GM12878 (cell line): ENCODE results near the gene LDB2. TPM values are rescaled to one million over a fixed set of nuclear protein-coding genes. Genes with fewer than 3 reads are reported as not detected.

ENCODE experiments used
- ATAC-seq: fragments of 200-7000 bp; cut with Tn5 transposase; 3 replicates; pipeline ENCODE4 v1.9.1; 2020; ENCODE audit warnings: mild to moderate bottlenecking, moderate library complexity
- BruUV-seq: library from RNA; stranded (reverse); fragments of 400-500 nt; replicated peaks from 2 replicates; lab custom pipeline; 2021; lab: Mats Ljungman, UMichigan
- CTCF ChIA-PET: fragments of 300-600 bp; sonication (Branson Sonifier 250); formaldehyde crosslinking; extraction: SDS; loops from one replicate; lab custom pipeline; 2021; ENCODE audit warnings: inconsistent platforms; lab: Yijun Ruan, JAX
- POLR2A ChIA-PET: fragments of 350-600 bp; formaldehyde crosslinking; extraction: SDS; loops from one replicate; lab custom pipeline; 2021; ENCODE audit warnings: inconsistent platforms; lab: Charles Lee
- RAD21 ChIA-PET: fragments of 300-600 bp; sonication (Branson Sonifier 250); formaldehyde crosslinking; loops from one replicate; lab custom pipeline; 2023; ENCODE audit warnings: antibody characterized with exemption; ENCODE audit not compliant: unreplicated experiment; lab: Charles Lee
- SMC1A ChIA-PET: fragments of 300-600 bp; sonication (Branson Sonifier 250); formaldehyde crosslinking; loops from one replicate; lab custom pipeline; 2023; ENCODE audit not compliant: unreplicated experiment, uncharacterized antibody; lab: Charles Lee
- DNase-seq: peaks from one replicate; pipeline ENCODE4 v3.0.0-alpha.2; 2011; ENCODE audit warnings: low read depth, low spot score
- FAIRE-seq: peaks from 3 replicates; lab custom pipeline; 2011; peaks lifted over from hg19 to GRCh38; lab: Jason Lieb, UNC
- H2AFZ ChIP-seq: 2 replicates; pipeline ENCODE4 v1.6.0; 2011; ENCODE audit warnings: low read depth, low read length, control low read depth; ENCODE audit not compliant: control insufficient read depth
- H3K27ac ChIP-seq: 2 replicates; pipeline ENCODE4 v1.5.1; 2011; ENCODE audit warnings: control low read depth; ENCODE audit not compliant: control insufficient read depth, insufficient read depth
- H3K27me3 ChIP-seq, 2 experiments: replicated peaks in 1 of 2; 2 replicates each; pipeline versions ENCODE4 v1.6.0 to v1.6.1; 2011; ENCODE audit warnings: low read length in 1 of 2; ENCODE audit not compliant: control insufficient read depth in 2 of 2, insufficient read depth in 2 of 2
- H3K36me3 ChIP-seq, 2 experiments: 2 replicates each; pipeline ENCODE4 v1.5.1; 2011; ENCODE audit warnings: low read length in 1 of 2; ENCODE audit not compliant: control insufficient read depth in 2 of 2, insufficient read depth in 2 of 2
- H3K4me1 ChIP-seq: 2 replicates; pipeline ENCODE4 v1.6.1; 2011; ENCODE audit warnings: mild to moderate bottlenecking, low read length, moderate library complexity, mixed read lengths; ENCODE audit not compliant: control insufficient read depth, insufficient read depth
- H3K4me2 ChIP-seq: 2 replicates; pipeline ENCODE4 v1.6.0; 2011; ENCODE audit warnings: control low read depth; ENCODE audit not compliant: control insufficient read depth, insufficient read depth
- H3K4me3 ChIP-seq: fragments of 200-600 bp; sonication (generic); 2 replicates; pipeline ENCODE4 v1.5.1; 2016
- H3K79me2 ChIP-seq: 2 replicates; pipeline ENCODE4 v1.6.0; 2011; ENCODE audit warnings: low read length; ENCODE audit not compliant: control insufficient read depth, insufficient read depth
- H3K9ac ChIP-seq: 2 replicates; pipeline ENCODE4 v1.8.0; 2011; ENCODE audit warnings: low read length, control low read depth, mixed read lengths; ENCODE audit not compliant: control insufficient read depth, insufficient read depth
- H3K9me3 ChIP-seq: replicated peaks from 3 replicates; pipeline ENCODE4 v1.5.1; 2011; ENCODE audit warnings: mild to moderate bottlenecking, low read length; ENCODE audit not compliant: control insufficient read depth, insufficient read depth
- H4K20me1 ChIP-seq: 2 replicates; pipeline ENCODE4 v1.6.0; 2011; ENCODE audit not compliant: control insufficient read depth, insufficient read depth
- CEBPZ ChIP-seq: fragments of 150-350 bp; IDR thresholded peaks from 2 replicates; pipeline ENCODE4 v1.6.1; 2016; ENCODE audit warnings: low read depth, low read length
- CUX1 ChIP-seq: IDR thresholded peaks from 2 replicates; pipeline ENCODE4 v1.6.1; 2012; ENCODE audit warnings: improper control_type of control experiment, low read depth, low read length; ENCODE audit not compliant: insufficient replicate concordance
- EED ChIP-seq: sonication (generic); IDR thresholded peaks from 2 replicates; pipeline ENCODE4 v1.6.1; 2016; ENCODE audit warnings: antibody characterized with exemption, low read depth
- EGR1 ChIP-seq, 2 experiments: IDR thresholded peaks; 1 replicate in 1 of 2; 2 replicates in 1 of 2; pipeline ENCODE4 v1.6.1; 2011 to 2012; ENCODE audit warnings: low read depth in 2 of 2, low read length in 2 of 2, borderline replicate concordance in 1 of 2, mild to moderate bottlenecking in 1 of 2, moderate library complexity in 1 of 2
- ESRRA ChIP-seq: IDR thresholded peaks from 2 replicates; pipeline ENCODE4 v1.6.1; 2012; ENCODE audit warnings: mild to moderate bottlenecking, low read length, improper control_type of control experiment
- GABPA ChIP-seq: IDR thresholded peaks from 2 replicates; pipeline ENCODE4 v1.6.1; 2014; ENCODE audit warnings: antibody characterized with exemption, low read depth, mild to moderate bottlenecking, inconsistent platforms
- HCFC1 ChIP-seq: fragments of 150-350 bp; IDR thresholded peaks from 2 replicates; pipeline ENCODE4 v1.6.1; 2014; ENCODE audit warnings: low read length
- MEF2B ChIP-seq: fragments of 450-650 bp; IDR thresholded peaks from 2 replicates; pipeline ENCODE4 v1.6.1; 2018; ENCODE audit warnings: mild to moderate bottlenecking, moderate library complexity; ENCODE audit not compliant: partially characterized antibody, poor library complexity, severe bottlenecking
- MYB ChIP-seq: fragments of 150-350 bp; IDR thresholded peaks from 2 replicates; pipeline ENCODE4 v1.6.1; 2014; ENCODE audit warnings: mild to moderate bottlenecking, low read depth, low read length, borderline replicate concordance
- NFYB ChIP-seq: IDR thresholded peaks from 2 replicates; pipeline ENCODE4 v1.6.1; 2011; ENCODE audit warnings: low read depth, mild to moderate bottlenecking, low read length, improper control_type of control experiment, moderate library complexity; ENCODE audit not compliant: insufficient read depth
- RUNX3 ChIP-seq: IDR thresholded peaks from 2 replicates; pipeline ENCODE4 v1.6.1; 2012; ENCODE audit warnings: low read length, inconsistent platforms
- STAT3 ChIP-seq: IDR thresholded peaks from 2 replicates; pipeline ENCODE4 v1.6.1; 2011; ENCODE audit warnings: low read depth, low read length, improper control_type of control experiment
- TCF7 ChIP-seq: IDR thresholded peaks from 2 replicates; pipeline ENCODE4 v1.6.1; 2014; ENCODE audit warnings: antibody characterized with exemption, borderline replicate concordance
- ZNF622 ChIP-seq: fragments of 450-650 bp; IDR thresholded peaks from 2 replicates; pipeline ENCODE4 v1.6.1; 2017; ENCODE audit warnings: mild to moderate bottlenecking, inconsistent platforms
- WGBS: methylation state at CpG from one replicate; pipeline ENCODE4 v1.1.6; 2016; ENCODE audit warnings: low lambda C conversion rate; ENCODE audit not compliant: insufficient replicate concordance, insufficient coverage; ENCODE audit errors: missing lambda C conversion rate; 5-methylcytosine and 5-hydroxymethylcytosine counted together
- in situ Hi-C: fragments of 300-500 bp; cut with MboI; formaldehyde crosslinking; loops from 9 replicates; pipeline ENCODE4 v1.14.3; 2018; ENCODE audit warnings: mixed read lengths
- intact Hi-C: fragments of 100-400 bp; cut with micrococcal nuclease; formaldehyde crosslinking; loops from one replicate; pipeline ENCODE4 v1.14.2; 2022; ENCODE audit not compliant: unreplicated experiment
- polyA plus RNA-seq, 11 experiments: library from polyadenylated mRNA; depleted of rRNA in 4 of 11; unstranded in 6 of 11; stranded (reverse) in 5 of 11; fragments of >200 nt; fragmentation: Nextera tagmentation in 4 of 11; fragmentation: Illumina TruSeq in 1 of 11; extraction: Ambion mirVana in 4 of 11; extraction: Trizol in 1 of 11; gene quantifications; 1 replicate in 1 of 11; 2 replicates in 10 of 11; pipeline versions ENCODE4 v1.2.1 to v1.2.3, GENCODE V29; 2011 to 2016; ENCODE audit warnings: inconsistent platforms in 2 of 11, missing spikeins in 2 of 11, low read depth in 1 of 11
- total RNA-seq, 4 experiments: library from RNA; depleted of rRNA in 3 of 4; stranded (reverse); fragments of >200 nt in 3 of 4; fragmentation: Illumina TruSeq in 1 of 4; extraction: Trizol in 1 of 4; gene quantifications; 2 replicates each; pipeline versions ENCODE4 v1.2.1 to v1.2.3, GENCODE V29; 2013 to 2021
- TF ChIP-seq, protein P1 (sequence below): IDR thresholded peaks from 2 replicates; pipeline ENCODE4 v1.6.1; 2011; ENCODE audit warnings: low read depth, mild to moderate bottlenecking, low read length, moderate library complexity, borderline replicate concordance; ENCODE audit errors: extremely low read depth

Gene LDB2
- total and polyA plus RNA-seq, 10 of the 15 experiments (the other 5 are each of a cell fraction or from before 2014, with no cell fraction given): 0.15 TPM; not detected in 9

DNA sequence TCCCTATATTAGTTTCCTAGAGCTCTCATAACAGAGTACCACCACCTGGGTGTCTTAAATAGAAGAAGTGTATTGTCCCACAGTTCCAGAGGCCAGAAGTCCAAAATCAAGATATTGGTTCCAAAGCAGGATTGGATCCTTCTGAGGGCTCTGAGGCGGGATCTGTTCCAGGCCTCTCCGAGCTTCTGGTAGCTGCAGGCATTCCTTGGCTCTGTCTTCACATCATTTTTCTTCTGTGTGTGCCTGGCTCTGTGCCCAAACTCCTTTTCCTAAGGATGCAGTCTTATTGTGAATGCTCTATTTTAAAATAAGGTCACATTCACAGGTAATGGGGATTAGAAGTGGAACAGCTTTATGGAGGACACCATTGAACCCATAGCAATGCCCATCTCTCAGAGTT is 418.4 kb downstream of the LDB2 start (continued):
- TF ChIP-seq CEBPZ: no peak
- TF ChIP-seq GABPA: no peak
- no peak for TF ChIP-seq HCFC1
- TF ChIP-seq, protein P1, sequence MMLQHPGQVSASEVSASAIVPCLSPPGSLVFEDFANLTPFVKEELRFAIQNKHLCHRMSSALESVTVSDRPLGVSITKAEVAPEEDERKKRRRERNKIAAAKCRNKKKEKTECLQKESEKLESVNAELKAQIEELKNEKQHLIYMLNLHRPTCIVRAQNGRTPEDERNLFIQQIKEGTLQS: no peak
- TF ChIP-seq EGR1 (IDR thresholded peaks at IDR 0.05; ENCODE audit: borderline replicate concordance in 1 of 2, low read depth in 2 of 2, low read length in 2 of 2): no peak
- no peak for TF ChIP-seq RUNX3
- TF ChIP-seq TCF7: no peak
- TF ChIP-seq NFYB: no peak

GRCh38 chr4:16472537-16472936 is 425.9 kb downstream of the LDB2 start:
- Histone ChIP-seq H3K4me3 (no peak overlapping the region), H3K79me2 (no peaks in the 10 kb centered on the region), H3K9me3 (no peaks in the 10 kb centered on the region), H3K4me2 (no peak overlapping the region), H3K36me3 (no peaks in the 10 kb centered on the region), H3K4me1 (no peaks in the 10 kb centered on the region), H3K27me3 (no peaks in the 10 kb centered on the region), H2AFZ (no peak overlapping the region), H4K20me1 (no peaks in the 10 kb centered on the region), H3K9ac (no peak overlapping the region), H3K27ac (no peak overlapping the region)
- ChIA-PET POLR2A (no interaction called here), CTCF (no interaction called here), SMC1A (no interaction called here), RAD21 (no interaction called here)
- in situ Hi-C loops (no loop called here), intact Hi-C loops (no loop called here)
- 0% methylated on average over 1 of the region's 1 CpG for WGBS
- DNase-seq (no peak), FAIRE-seq (no peak), ATAC-seq (no peak)
- BruUV-seq: no TSS peak
- TF ChIP-seq MYB (no peak), CUX1 (no peak), ESRRA (no peak), EED (no peak), ZNF622 (no peak), MEF2B (no peak), STAT3 (no peak)
